Ishikawa (cell line): Measurements from ENCODE around the gene ZNF296.

ENCODE experiments used
- EGR1 ChIP-seq: IDR thresholded peaks from 2 replicates; pipeline ENCODE4 v1.6.1; 2012
- EP300 ChIP-seq: IDR thresholded peaks from 2 replicates; pipeline ENCODE4 v1.6.1; 2012; ENCODE audit warnings: borderline replicate concordance
- NFIC ChIP-seq: IDR thresholded peaks from 2 replicates; pipeline ENCODE4 v1.6.1; 2012
- RAD21 ChIP-seq: IDR thresholded peaks from 2 replicates; pipeline ENCODE4 v1.6.1; 2012; ENCODE audit warnings: low read depth
- TAF1 ChIP-seq: IDR thresholded peaks from 2 replicates; pipeline ENCODE4 v1.6.1; 2012; ENCODE audit warnings: low read depth, mild to moderate bottlenecking
- TEAD4 ChIP-seq: IDR thresholded peaks from 2 replicates; pipeline ENCODE4 v1.6.1; 2012
- ZBTB7A ChIP-seq: IDR thresholded peaks from 2 replicates; pipeline ENCODE4 v1.6.1; 2012; ENCODE audit warnings: low read depth
- TF ChIP-seq, protein P1 (sequence below): IDR thresholded peaks from 2 replicates; pipeline ENCODE4 v1.6.1; 2012; ENCODE audit warnings: low read depth, mild to moderate bottlenecking
- TF ChIP-seq, protein P2 (sequence below): IDR thresholded peaks from 2 replicates; pipeline ENCODE4 v1.6.1; 2012

DNA sequence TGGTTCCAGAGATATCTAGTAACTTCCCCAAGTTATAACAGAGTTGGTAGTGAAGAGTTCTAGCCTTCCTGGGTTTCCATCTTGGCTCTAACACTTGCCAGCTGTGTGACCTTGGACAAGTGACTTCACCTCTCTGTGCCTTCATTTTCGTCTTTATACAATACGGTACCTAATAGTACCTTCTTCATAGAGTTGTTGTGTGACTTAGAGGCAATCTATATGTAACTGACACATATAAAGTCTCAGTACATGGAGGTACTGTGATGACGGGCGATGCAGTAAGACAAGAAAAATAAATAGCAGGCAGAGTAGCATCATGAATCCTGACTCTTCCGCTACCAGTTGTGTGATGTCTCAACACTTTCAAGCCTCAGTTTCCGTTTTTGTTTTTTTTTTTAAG lies 45.5 kb downstream of the ZNF296 start:
- TF ChIP-seq EGR1 (no peak), EP300 (no peak), RAD21 (no peak), TAF1 (no peak), TEAD4 (no peak), ZBTB7A (no peak), NFIC (no peak)
- TF ChIP-seq, protein P1, sequence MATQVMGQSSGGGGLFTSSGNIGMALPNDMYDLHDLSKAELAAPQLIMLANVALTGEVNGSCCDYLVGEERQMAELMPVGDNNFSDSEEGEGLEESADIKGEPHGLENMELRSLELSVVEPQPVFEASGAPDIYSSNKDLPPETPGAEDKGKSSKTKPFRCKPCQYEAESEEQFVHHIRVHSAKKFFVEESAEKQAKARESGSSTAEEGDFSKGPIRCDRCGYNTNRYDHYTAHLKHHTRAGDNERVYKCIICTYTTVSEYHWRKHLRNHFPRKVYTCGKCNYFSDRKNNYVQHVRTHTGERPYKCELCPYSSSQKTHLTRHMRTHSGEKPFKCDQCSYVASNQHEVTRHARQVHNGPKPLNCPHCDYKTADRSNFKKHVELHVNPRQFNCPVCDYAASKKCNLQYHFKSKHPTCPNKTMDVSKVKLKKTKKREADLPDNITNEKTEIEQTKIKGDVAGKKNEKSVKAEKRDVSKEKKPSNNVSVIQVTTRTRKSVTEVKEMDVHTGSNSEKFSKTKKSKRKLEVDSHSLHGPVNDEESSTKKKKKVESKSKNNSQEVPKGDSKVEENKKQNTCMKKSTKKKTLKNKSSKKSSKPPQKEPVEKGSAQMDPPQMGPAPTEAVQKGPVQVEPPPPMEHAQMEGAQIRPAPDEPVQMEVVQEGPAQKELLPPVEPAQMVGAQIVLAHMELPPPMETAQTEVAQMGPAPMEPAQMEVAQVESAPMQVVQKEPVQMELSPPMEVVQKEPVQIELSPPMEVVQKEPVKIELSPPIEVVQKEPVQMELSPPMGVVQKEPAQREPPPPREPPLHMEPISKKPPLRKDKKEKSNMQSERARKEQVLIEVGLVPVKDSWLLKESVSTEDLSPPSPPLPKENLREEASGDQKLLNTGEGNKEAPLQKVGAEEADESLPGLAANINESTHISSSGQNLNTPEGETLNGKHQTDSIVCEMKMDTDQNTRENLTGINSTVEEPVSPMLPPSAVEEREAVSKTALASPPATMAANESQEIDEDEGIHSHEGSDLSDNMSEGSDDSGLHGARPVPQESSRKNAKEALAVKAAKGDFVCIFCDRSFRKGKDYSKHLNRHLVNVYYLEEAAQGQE, result no peak
- TF ChIP-seq, protein P2, sequence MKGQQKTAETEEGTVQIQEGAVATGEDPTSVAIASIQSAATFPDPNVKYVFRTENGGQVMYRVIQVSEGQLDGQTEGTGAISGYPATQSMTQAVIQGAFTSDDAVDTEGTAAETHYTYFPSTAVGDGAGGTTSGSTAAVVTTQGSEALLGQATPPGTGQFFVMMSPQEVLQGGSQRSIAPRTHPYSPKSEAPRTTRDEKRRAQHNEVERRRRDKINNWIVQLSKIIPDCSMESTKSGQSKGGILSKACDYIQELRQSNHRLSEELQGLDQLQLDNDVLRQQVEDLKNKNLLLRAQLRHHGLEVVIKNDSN, result no peak
